ENCODE measurements around the gene AKAP12.

AKAP12 gene

DNA sequence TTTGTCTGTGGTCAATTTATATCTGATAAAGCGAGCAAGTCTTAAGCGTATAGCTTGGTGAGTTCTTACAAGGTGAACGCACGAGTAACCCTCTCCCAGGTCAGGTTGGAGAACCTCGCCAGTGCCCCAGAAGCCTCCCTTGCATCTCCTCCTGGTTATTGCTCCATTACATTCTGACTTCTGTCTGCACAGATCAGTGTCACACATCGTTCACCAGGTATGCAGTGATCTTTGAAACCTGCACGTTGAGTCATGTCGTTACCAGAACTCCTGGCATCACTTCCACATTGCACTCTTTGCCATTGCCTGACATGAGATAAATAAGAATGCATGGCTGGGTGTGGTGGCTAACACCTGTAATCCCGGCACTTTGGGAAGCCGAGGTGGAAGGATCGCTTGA lies 44.2 kb downstream of the AKAP12 start:
- no peak for DNase-seq

DNA sequence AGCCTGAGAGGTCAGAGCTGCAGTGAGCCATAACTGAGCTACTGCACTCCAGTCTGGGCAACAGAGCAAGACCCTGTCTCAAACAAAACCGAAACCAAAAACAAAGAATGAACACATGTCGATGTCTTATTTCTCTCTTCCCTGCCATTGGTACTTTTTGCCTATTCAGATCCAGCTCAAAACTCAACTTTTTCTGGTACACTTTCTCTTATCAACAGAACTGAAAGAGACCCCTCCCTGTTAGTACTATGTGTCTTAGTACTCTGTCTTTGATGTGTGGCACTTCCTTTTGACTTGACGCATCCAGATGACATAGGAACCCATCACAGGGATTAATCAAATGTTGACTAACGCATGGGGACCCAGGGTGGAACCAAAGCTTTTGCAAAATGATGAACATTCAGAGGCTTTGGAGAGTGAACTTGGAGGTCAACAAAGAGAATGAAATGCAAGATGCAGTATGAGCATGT lies 44.8 kb downstream of the AKAP12 start:
- no peak for DNase-seq

DNA sequence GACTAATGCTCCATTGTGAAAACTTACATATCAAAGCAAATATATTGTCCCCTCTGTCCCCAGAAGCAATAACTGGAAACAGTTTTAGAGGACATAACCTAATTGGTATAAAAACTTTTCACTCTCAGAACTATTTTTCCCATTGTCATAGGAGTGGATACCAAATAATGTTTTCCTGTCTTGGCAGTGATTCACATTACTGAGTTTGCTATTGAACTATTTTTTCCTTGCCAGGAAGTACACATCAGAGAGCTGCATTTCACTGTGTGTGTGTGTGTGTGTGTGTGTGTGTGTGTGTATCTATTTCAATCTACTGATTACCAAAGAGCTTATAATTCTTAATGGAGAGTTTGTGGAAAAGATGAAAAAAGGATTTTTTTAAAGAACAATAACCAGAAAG lies 45.4 kb downstream of the AKAP12 start:
- no peak for DNase-seq

DNA sequence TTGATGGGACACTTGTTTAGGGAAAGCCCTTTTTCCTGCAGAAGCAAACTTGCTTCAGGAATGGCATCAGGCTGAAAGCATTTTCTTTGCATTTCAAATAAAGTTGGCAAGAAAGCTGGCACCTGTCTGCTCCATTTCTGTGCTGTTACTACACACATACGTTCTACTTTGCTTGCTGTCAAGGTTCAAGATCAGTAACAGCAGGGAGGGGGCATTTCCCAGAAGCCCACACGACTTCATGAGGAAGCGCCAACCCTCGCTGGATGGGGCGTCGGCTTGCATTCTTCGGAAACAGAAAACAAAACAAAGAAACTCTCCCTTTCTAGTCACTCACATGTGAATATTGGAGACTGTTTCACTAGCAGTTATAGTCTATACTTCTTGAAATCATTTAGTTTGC lies 46.4 kb downstream of the AKAP12 start:
- DNase-seq: no peak

DNA sequence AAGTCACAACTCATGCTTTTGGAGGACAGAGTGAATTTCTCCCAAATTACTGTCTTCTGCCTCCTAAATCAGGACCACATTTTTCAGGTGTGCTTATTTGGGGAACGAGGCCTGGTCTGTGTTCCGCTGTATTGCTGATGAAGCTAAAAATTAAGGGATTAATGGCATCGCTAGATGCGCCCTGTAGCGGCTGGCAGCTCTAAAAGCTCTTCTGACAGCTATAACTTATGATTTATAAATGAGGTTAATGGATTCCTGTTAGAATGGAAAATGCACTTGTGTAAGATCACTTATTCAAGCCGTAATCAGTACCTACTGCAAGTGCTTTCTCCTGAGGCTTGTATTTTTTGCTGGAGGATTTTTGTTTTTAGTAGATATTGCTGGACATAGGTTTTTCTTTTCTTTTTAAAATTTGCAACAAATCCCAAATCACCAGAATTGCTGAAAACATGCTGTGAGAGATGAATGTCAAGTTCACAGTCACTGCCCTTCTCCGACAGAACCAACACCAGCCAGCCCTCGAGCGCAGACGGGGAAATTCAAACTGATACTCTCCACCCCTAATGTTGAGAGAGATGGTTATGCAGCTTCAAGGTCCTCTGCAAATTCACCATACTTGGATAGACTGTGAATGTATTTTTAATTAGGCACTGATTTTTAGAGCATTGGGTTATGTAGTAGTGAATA lies 49.1 kb downstream of the AKAP12 start:
- no peak for DNase-seq

DNA sequence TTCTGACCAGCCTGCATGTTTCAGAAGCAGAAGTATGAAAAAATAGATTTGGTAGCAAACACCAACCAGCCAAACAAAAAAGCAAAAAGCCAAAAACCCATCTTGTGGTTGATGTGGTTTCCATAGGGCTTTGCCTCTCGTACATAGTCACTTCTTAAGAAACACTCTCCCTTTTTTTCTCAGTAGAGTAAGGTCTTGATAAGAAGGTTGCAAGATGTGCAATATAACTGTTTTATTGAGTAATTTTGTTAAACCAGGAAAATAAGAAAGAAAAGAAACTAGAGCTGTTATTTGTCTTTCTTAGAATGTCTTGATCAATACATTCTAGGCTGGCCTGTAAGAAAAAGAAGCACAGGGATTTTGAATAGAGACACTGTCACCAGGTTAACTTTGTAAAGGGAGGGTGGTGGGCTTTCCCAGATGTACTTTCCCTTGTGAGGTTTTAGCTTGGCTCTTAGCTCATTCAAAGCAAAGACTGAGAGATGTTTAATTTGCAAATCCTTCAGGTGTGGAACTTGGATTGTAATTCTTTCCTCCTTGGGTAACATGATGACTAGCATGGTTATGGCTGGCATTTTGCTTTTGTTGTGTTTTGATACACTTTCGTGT lies 49.7 kb downstream of the AKAP12 start:
- DNase-seq: no peak

DNA sequence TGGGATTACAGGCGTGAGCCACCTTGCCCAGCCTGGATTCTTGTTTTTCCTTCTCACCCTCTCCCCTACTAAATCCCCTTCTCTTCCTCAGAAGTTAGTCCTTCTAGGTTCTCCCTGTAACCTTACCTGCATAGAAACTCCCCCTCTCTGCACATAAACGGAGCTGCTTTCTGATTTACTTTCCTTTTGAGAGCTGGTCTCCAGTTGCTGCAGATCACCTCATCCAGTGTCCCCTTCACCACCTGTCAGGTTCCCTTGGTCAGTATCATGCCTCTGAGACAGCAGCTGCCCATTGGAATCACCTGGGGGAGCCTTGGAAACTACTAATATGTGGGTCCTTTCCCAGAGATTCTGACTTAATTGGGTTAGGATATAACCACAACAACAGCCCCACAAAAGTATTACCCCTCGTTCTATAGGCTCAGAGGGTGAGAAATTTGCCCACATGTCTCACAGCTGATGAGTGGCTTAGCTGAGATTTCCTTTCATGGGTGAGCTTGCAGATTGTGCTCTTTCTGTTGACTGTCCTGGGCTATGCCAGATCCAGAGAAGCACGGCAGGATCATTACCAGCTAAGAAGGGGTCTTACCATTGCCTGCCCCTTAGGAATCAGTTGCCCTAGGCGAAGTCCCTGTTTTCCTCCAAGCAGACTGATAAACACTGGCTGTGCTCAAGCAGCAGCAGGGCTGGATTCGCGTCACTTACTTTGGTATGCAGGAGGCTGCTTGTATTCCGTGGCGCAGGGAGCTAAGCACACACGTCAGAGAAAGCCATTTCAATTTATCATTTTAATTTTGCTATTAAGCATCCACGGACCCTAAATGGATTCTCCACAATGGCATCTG lies 51.3 kb downstream of the AKAP12 start:
- no peak for DNase-seq

DNA sequence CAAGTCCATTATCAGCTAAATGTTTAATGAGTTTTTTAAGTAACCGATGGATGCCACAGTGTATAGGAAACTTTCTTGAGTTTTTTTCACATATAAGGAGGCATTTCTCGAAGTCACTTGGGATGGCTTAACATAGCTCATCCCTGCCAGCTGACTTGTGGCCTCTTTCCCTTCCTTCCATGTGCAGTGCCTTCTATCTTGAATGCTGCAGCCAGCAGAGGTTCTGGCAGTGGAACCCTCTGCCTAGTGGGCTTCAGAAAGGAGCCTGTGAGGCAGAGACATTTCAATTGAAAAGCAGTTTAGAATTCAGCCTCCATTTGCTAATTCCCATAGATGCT lies 51.9 kb downstream of the AKAP12 start:
- no peak for DNase-seq

DNA sequence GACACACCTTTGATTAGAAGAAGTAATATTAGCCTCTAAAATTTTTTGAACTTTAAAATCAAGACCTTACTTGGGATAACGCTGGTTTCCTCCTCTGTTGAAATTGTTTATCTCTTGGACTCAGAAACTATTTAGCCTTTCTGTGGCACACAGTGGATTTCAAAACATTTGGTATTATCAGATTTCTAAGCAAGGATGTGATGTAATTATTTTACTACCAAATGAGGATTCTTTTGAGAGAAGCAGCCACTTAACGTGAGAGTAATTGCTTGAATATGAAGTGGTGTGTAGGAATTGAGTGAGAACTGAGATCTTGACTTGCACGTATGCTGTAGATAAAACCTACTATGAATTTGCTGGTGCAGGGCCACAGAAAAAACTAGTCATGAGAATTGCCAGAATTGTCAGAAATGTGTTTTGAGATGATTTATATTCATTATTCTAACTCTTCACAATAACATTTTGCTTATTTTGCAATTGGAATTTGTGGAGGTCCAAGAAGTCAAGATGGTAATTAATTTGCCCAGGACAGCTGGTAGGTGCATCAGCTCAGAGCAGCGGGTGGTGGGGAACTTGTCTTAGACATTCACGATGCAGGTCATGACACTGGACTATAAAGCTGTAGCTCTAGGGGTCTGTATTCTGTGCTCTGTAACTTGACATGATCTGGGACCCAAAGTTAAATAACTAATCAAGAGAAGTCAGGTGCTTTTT lies 53.4 kb downstream of the AKAP12 start:
- DNase-seq: no peak

DNA sequence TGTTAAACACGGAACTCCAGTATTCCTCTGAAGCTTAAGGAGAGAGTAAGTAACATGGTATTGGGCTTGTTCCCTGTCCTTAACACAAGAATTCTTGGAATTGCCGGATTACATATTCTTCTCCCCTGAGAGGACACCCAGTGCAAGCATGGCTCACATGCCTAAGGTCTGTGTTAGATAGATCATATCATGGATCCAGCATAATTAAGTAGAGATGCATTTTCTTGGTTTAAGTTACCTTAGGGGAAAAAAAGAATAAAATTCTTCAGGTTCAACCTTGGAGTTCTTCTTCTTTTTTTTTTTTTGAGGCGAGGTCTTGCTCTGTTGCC lies 53.9 kb downstream of the AKAP12 start:
- DNase-seq: no peak

DNA sequence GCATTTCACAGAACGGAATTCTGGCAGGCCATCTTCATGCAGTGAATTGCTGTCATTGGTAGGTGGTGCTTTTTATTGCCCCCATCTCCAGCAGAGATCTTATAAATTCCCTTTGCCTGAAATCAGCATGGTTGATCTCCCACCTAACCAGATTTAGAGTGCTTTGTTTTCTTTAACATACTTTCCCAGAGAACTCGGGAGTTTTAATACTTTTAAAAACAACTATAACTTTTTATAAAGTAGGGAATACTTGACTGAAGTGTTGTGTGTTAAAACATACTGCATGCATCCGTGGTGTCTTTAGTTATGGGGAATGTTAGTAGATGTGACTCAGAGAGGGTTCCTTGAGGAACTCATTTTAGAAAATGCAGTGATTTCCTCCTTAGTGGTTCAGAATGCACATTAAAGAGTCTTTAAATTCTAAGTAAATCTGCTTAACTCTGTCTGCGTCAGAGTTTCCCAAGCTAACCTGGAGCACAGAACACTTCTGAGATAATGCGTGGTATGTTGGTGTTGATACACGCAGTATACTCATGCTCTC lies 54.9 kb downstream of the AKAP12 start:
- DNase-seq: no peak

DNA sequence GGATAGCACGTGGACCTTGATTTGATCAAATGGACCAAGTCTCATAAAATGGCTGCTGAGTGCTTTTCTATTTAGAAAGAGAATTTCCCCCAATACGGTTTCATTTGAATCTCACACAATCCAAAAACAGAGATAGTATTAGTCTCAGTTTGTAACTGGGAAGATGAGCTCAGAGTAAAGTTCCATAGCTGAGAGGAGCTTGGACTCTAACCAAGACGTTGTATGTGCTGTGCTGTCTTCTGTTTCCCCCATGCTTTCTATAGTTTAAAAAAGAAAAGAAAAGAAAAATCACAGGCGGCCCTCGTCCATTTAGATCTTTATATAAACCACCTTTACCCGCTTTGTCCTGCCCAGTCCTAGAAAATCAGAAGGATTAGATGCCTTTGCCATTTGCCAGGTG lies 58.1 kb downstream of the AKAP12 start:
- no peak for DNase-seq

DNA sequence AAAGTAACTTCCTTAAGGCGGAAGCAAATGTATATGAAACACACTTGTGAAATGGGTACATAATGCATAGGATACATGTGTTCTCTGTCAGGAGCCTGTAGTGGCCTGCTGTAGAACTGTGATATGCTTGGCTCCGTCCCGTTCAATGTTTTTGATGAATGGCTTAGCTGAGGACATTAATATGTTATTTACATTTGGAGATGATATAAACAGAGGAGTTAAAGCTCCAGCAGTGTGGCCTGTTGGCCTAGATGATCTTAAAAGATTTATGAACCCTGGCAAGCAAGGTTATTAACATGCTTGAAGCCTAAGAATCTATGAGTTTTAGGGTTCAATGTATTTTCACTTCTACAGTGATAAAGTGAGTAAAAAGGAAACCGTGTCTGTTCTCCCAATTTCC lies 59.2 kb downstream of the AKAP12 start:
- DNase-seq: no peak

DNA sequence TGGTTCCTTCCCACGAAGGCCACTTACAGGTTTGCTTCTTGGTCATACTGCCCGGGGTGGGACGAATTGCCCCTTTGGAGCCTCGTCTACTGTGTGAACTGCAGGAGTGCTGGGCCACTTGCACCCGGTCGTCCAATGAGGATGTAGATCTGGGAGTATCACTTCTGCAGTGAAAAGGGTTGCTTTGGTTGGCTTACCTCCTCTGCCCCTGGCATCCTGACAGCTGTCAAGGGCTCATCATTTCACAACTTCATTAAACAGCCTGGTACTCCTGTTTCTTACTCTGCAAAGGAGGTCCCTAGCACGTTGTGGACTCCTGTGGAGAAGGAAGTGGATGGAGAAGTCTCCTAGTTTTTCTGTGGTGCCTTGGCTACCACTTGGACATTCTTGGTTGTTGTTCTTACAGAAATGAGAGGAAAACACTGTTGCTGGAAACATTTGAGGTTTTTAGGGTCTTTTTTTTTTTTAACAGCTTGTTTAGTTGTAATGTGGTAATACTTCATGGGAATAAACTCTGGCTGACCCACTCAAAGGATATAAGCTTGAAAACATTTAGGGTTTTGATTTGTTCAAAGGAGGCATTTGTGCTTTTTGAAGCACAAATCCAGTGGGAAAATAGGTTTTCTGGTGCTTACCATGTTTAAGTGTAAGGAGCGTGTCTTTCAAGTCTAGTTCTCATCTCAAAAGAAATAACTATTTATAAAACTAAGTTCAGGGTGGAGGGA lies 60.7 kb downstream of the AKAP12 start:
- DNase-seq: no peak

DNA sequence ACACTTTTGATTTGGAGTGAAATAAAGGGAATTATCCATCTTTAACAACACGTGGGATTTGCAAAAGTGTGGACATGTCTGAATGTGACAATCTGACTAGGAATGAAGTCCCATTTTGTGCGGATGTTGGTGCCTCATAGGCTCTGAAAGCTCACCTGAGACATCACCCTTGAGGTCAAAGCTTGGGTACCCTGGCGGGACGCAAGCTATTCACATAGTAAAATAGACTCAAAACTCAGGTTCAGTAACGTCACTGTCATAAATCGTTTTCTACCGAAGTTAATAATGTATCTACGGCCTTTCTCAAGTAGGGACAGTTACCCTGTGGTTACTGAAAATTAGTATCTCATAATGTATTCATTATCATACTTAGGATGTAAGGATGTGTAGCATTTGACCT lies 61.8 kb downstream of the AKAP12 start:
- no peak for DNase-seq

DNA sequence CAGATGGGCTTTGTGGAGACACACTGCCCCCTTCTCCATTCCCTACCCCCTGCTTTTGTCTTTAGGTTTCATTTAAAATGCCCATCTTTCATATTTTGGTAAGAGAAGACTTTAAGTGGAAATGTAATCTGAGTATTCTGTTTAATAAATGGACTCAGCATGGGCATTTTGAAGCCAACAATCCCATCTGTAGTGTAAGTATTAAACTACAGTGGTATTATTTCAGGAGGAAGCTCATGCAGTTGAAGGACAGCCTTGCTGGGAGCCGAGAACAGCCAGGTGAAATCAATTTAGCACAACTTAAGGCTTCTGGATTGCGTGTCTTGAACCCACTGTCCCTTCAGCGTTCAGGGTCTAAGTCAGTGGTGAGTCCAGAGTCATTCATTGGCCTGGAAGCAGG lies 63.5 kb downstream of the AKAP12 start:
- DNase-seq: no peak

DNA sequence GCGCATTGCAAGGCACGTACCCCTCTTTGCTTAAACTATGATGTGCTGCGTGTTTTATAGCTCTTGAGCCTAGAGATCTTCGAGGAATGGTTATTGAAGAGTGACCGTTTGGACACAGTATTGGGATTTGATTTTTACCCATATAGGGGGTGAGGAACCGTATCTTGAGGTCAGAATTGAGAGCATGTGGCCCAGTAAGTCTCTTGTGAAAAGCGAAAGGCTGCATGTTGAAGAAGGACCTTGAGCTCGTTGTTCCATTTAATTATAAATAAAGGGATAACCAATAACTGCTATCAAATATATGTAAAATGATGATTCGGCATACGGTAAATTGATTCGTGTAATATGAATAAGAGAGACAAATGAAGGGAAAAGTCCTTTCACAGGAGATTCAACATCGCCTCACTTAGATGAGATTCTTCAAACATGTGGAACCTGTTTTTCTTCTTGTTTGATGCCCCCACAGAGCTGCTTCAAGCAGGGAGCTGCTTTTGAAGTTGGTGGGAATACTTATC lies 66.6 kb downstream of the AKAP12 start:
- no peak for DNase-seq

DNA sequence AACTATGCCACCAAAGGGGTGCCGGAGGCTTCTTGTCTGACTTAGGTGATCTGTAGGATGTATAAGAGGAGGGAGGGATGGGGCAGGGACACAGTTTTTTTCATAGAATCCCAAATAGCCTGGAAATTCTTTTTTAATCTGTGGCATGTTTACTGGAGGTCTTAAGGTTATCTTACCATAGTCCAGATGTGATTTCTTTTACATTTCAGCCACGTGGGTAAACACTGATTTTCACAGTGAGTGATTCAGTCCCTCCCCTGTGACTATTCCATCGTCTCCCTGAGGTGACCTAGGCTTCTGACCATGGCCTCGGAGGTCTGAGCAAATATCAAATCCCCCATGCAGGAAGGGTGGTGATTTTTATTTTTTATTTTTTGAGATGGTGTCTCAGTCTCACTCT lies 67.7 kb downstream of the AKAP12 start:
- no peak for DNase-seq

DNA sequence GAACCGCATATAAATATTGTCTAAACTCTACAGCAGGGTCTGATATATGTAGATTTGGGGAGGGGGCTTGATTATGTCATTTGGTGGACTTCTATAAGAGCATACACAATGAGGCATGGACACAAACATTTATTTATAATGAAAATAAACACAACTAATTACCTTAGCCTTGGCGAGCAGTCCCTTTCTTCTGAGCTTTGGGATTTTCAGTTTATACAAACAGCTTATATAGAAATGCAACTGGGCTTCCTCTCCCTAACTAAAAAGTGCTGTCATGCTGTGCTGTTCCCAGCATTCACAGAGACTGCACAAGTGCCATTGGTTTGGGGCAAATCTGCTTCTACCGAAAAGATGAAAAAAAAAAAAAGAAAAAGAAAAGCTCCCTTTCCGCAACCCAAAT lies 69.9 kb downstream of the AKAP12 start:
- no peak for DNase-seq

DNA sequence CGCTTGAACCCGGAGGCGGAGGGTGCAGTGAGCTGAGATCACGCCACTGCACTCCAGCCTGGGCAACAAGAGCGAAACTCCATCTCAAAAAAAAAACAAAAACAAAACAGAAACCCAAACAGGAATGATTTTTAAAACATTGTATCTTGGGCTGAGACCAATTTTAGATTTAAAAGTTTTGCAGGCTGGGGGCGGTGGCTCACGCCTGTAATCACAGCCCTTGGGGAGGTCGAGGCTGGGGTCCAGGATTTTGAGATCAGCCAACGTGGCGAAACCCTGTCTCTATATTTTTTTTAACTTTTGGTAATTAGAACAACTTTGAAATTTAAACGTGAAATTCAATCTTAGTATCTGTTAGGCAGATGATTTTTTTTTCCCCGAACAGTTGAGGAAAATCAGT lies 70.5 kb downstream of the AKAP12 start:
- no peak for DNase-seq

DNA sequence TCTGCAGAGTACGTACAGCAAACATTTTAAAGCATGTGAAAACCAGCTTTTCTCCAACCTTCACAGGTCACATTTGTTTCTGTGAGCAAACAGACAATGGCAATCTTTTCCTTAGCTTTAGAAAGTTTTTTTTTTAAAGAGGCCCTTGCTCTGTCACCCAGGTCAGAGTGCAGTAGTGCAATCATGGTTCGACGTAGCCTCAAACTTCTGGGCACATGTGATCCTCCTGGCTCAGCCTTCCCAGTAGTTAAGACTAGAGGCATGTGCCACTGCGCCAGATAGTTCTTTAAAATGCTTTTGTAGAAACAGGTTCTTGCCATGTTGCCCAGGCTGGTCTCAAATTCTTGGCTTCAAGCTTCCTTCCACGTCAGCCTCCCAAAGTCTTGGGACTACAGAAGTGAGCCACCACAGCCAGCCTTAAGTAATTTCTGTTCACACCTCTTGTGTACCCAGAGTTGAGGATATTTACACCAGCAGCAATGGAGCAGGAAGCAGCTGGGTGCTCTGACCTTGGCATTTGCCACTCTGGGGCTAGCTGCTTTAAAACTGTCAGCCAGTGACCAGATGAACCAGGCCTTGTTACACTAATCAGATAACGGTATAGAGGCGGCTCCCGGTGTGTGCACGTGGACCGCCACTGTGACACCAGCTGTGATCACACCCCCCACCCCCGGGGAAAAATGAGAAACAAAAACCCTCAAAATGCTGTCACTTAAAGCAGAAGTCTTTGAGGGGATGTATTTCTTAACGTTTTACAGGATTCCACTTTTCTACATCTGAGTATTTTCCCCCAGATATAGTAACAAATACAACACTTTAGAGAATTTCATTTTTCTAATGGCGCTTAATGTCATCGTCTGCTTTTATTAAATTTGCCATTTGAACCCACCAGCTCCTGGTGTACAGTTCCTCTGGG lies 71.3 kb downstream of the AKAP12 start:
- DNase-seq: no peak

Data from inflammatory macrophage treated with lipopolysaccharide for 1 hour (primary cell).